HPDE6-E6E7 (cell line): ENCODE measurements around the gene IL1RAPL2.
"Not testable (repeated sequence)": the region's sequence is repeated elsewhere in the genome, so short reads cannot be mapped to it uniquely, and the experiment has no call there.

ENCODE experiments used
- DNase-seq: peaks from one replicate; pipeline ENCODE4 v3.0.0; 2011; ENCODE audit warnings: missing footprints; ENCODE audit errors: extremely low spot score

IL1RAPL2 gene

GRCh38 chrX:104854188-104854587 lies 288.2 kb downstream of the IL1RAPL2 start:
- no peak for DNase-seq

- no peak for DNase-seq
Measured at GRCh38 chrX:104854790-104855340, 288.9 kb downstream of the IL1RAPL2 start.

- DNase-seq: no peak
Measured at GRCh38 chrX:104863466-104863865, 297.5 kb downstream of the IL1RAPL2 start.

GRCh38 chrX:104864296-104864695 lies 298.3 kb downstream of the IL1RAPL2 start:
- no peak for DNase-seq

GRCh38 chrX:104877504-104877903 lies 311.5 kb downstream of the IL1RAPL2 start:
- DNase-seq: no peak

GRCh38 chrX:104902070-104902469 lies 336.1 kb downstream of the IL1RAPL2 start:
- DNase-seq: no peak

GRCh38 chrX:104909694-104910093 lies 343.7 kb downstream of the IL1RAPL2 start:
- not testable (repeated sequence) for DNase-seq

GRCh38 chrX:104913348-104913747 lies 347.3 kb downstream of the IL1RAPL2 start:
- DNase-seq: no peak

GRCh38 chrX:104914686-104915085 lies 348.7 kb downstream of the IL1RAPL2 start:
- DNase-seq: not testable (repeated sequence)

GRCh38 chrX:104918122-104918521 lies 352.1 kb downstream of the IL1RAPL2 start:
- no peak for DNase-seq

GRCh38 chrX:104921584-104922205 lies 355.7 kb downstream of the IL1RAPL2 start:
- no peak for DNase-seq

GRCh38 chrX:104922206-104922621 lies 356.2 kb downstream of the IL1RAPL2 start:
- DNase-seq: peak; percentile 46

GRCh38 chrX:104929324-104929723 lies 363.3 kb downstream of the IL1RAPL2 start:
- no peak for DNase-seq

- no peak for DNase-seq
Measured at GRCh38 chrX:104935581-104935980, 369.6 kb downstream of the IL1RAPL2 start.

- no peak for DNase-seq
Measured at GRCh38 chrX:104953251-104953650, 387.3 kb downstream of the IL1RAPL2 start.

GRCh38 chrX:104961926-104962325 lies 395.9 kb downstream of the IL1RAPL2 start:
- DNase-seq: no peak

GRCh38 chrX:104968241-104968640 lies 402.2 kb downstream of the IL1RAPL2 start:
- no peak for DNase-seq

GRCh38 chrX:104972737-104973136 lies 406.7 kb downstream of the IL1RAPL2 start:
- no peak for DNase-seq

GRCh38 chrX:104987063-104987462 lies 421.1 kb downstream of the IL1RAPL2 start:
- DNase-seq: no peak

GRCh38 chrX:104988038-104988437 lies 422.0 kb downstream of the IL1RAPL2 start:
- no peak for DNase-seq

- no peak for DNase-seq
Measured at GRCh38 chrX:104995546-104995945, 429.5 kb downstream of the IL1RAPL2 start.

- DNase-seq: no peak
Measured at GRCh38 chrX:105006103-105006502, 440.1 kb downstream of the IL1RAPL2 start.

- no peak for DNase-seq
Measured at GRCh38 chrX:105006996-105007395, 441.0 kb downstream of the IL1RAPL2 start.

- no peak for DNase-seq
Measured at GRCh38 chrX:105013719-105014118, 447.7 kb downstream of the IL1RAPL2 start.
